CD14-positive monocyte (primary cell): ENCODE data around the gene FBXL13. TPM values are rescaled to one million over a fixed set of nuclear protein-coding genes. Genes with fewer than 3 reads are reported as not detected.

Source experiments
- DNase-seq, 3 donors: peaks; one replicate each; pipeline ENCODE4 v3.0.0-alpha.2; 2011 to 2022
- H2AFZ ChIP-seq: 2 replicates; pipeline ENCODE4 v1.6.0; 2012; ENCODE audit warnings: mild to moderate bottlenecking, low read depth, low read length, inconsistent platforms; ENCODE audit not compliant: insufficient read depth, poor library complexity, severe bottlenecking
- H3K27ac ChIP-seq, 2 donors: 1 replicate in 1 of 2; 2 replicates in 1 of 2; pipeline ENCODE4 v1.5.1; 2012 to 2013; ENCODE audit warnings: low read length in 2 of 2, control low read depth in 1 of 2, inconsistent platforms in 1 of 2, low read depth in 1 of 2, mild to moderate bottlenecking in 1 of 2
- H3K27me3 ChIP-seq, 2 donors: one replicate each; pipeline versions ENCODE4 v1.6.0 to v1.6.1; 2011 to 2013; ENCODE audit warnings: low read length in 2 of 2; ENCODE audit not compliant: control insufficient read depth in 2 of 2, insufficient read depth in 2 of 2
- H3K36me3 ChIP-seq, 2 donors: replicated peaks in 1 of 2; 1 replicate in 1 of 2; 2 replicates in 1 of 2; pipeline versions ENCODE4 v1.5.1 to v1.6.1; 2012 to 2013; ENCODE audit warnings: low read length in 2 of 2, control low read depth in 1 of 2, inconsistent platforms in 1 of 2, mild to moderate bottlenecking in 1 of 2; ENCODE audit not compliant: insufficient read depth in 2 of 2, control insufficient read depth in 1 of 2
- H3K4me1 ChIP-seq, 2 donors: 1 replicate in 1 of 2; 2 replicates in 1 of 2; pipeline versions ENCODE4 v1.5.1 to v1.6.1; 2012 to 2013; ENCODE audit warnings: low read length in 2 of 2, control low read depth in 1 of 2, inconsistent platforms in 1 of 2, mild to moderate bottlenecking in 1 of 2, moderate library complexity in 1 of 2; ENCODE audit not compliant: insufficient read depth in 2 of 2, control insufficient read depth in 1 of 2
- H3K4me2 ChIP-seq: replicated peaks from 2 replicates; pipeline ENCODE3; 2012; ENCODE audit warnings: low read length, moderate library complexity, mild to moderate bottlenecking; ENCODE audit not compliant: poor library complexity, severe bottlenecking; ENCODE audit errors: extremely low read depth
- H3K4me3 ChIP-seq, 3 experiments: fragments of 200-600 bp in 1 of 3; sonication (generic) in 1 of 3; replicated peaks in 1 of 3; 1 replicate in 2 of 3; 2 replicates in 1 of 3; pipeline ENCODE4 v1.5.1; 2011 to 2013; ENCODE audit warnings: low read length in 3 of 3, mild to moderate bottlenecking in 3 of 3, control low read depth in 2 of 3, low read depth in 2 of 3, inconsistent platforms in 1 of 3, moderate library complexity in 1 of 3
- H3K79me2 ChIP-seq: 2 replicates; pipeline ENCODE4 v1.6.0; 2012; ENCODE audit warnings: mild to moderate bottlenecking, control low read depth, inconsistent platforms, low read length, moderate library complexity; ENCODE audit not compliant: insufficient read depth
- H3K9ac ChIP-seq: 2 replicates; pipeline ENCODE4 v1.6.0; 2017; ENCODE audit warnings: low read length, mild to moderate bottlenecking; ENCODE audit not compliant: insufficient read depth, poor library complexity, severe bottlenecking
- H3K9me3 ChIP-seq, 2 donors: replicated peaks in 1 of 2; 1 replicate in 1 of 2; 2 replicates in 1 of 2; pipeline versions ENCODE4 v1.5.1 to v1.6.1; 2012 to 2013; ENCODE audit warnings: low read length in 2 of 2, control low read depth in 1 of 2; ENCODE audit not compliant: control insufficient read depth in 1 of 2, insufficient read depth in 1 of 2
- H4K20me1 ChIP-seq: 2 replicates; pipeline ENCODE4 v1.6.0; 2012; ENCODE audit warnings: mild to moderate bottlenecking, low read length, control low read depth, moderate library complexity; ENCODE audit not compliant: insufficient read depth
- H3K27ac Mint-ChIP-seq, 7 donors: one replicate each; pipeline ENCODE4 v1.8.0; 2020; ENCODE audit warnings: mild to moderate bottlenecking in 7 of 7, mixed read lengths in 7 of 7, moderate library complexity in 6 of 7, inconsistent platforms in 2 of 7
- H3K27me3 Mint-ChIP-seq, 3 donors: one replicate each; pipeline ENCODE4 v1.8.0; 2021 to 2022; ENCODE audit warnings: low read depth in 3 of 3, mild to moderate bottlenecking in 3 of 3, mixed read lengths in 3 of 3, moderate library complexity in 3 of 3, inconsistent platforms in 1 of 3
- H3K36me3 Mint-ChIP-seq, 2 donors: one replicate each; pipeline ENCODE4 v1.8.0; 2020; ENCODE audit warnings: mixed read lengths in 2 of 2, inconsistent platforms in 1 of 2, mild to moderate bottlenecking in 1 of 2
- H3K4me1 Mint-ChIP-seq: one replicate; pipeline ENCODE4 v1.8.0; 2020; ENCODE audit warnings: mild to moderate bottlenecking, mixed read lengths
- H3K4me3 Mint-ChIP-seq, 2 donors: one replicate each; pipeline ENCODE4 v1.8.0; 2020; ENCODE audit warnings: mild to moderate bottlenecking in 2 of 2, mixed read lengths in 2 of 2, moderate library complexity in 1 of 2
- H3K9me3 Mint-ChIP-seq, 7 donors: one replicate each; pipeline ENCODE4 v1.8.0; 2020 to 2022; ENCODE audit warnings: mixed read lengths in 7 of 7, mild to moderate bottlenecking in 6 of 7, moderate library complexity in 6 of 7, inconsistent platforms in 2 of 7
- CTCF ChIP-seq: fragments of 200-600 bp; IDR thresholded peaks from one replicate; pipeline ENCODE4 v1.8.0; 2022; ENCODE audit warnings: antibody characterized with exemption, mild to moderate bottlenecking
- WGBS: methylation state at CpG from one replicate; pipeline ENCODE4 v1.1.5; 2013; ENCODE audit warnings: missing lambda C conversion rate; ENCODE audit not compliant: insufficient coverage; 5-methylcytosine and 5-hydroxymethylcytosine counted together
- intact Hi-C, 2 donors: fragments of 100-400 bp; cut with micrococcal nuclease; formaldehyde crosslinking; loops; one replicate each; pipeline versions ENCODE4 v1.15.0 to v1.15.1; 2023
- polyA plus RNA-seq, 3 donors: library from polyadenylated mRNA; depleted of rRNA in 1 of 3; unstranded in 2 of 3; stranded (reverse) in 1 of 3; fragments of 300-500 nt in 2 of 3; fragments of >200 nt in 1 of 3; fragmentation: Illumina TruSeq in 2 of 3; gene quantifications; 1 replicate in 2 of 3; 2 replicates in 1 of 3; pipeline ENCODE4 v1.2.3, GENCODE V29; 2012 to 2021

Gene FBXL13
- polyA plus RNA-seq, 3 donors = 0.05 TPM; not detected in 2

GRCh38 chr7:103071000-103071399 lies 3.6 kb downstream of the FBXL13 start:
- Histone ChIP-seq H3K9me3 (no peaks in the 10 kb centered on the region), H3K4me2 (no peak overlapping the region), H4K20me1 (no peaks in the 10 kb centered on the region), H3K27ac (no peak overlapping the region), H3K4me1 (peaks cover 14 to 18% of the 10 kb centered on the region in 2 donors), H3K27me3 (no peaks in the 10 kb centered on the region), H3K9ac (no peak overlapping the region), H3K79me2 (peaks cover 7% of the 10 kb centered on the region), H3K4me3 (no peak overlapping the region), H2AFZ (no peak overlapping the region), H3K36me3 (no peaks in the 10 kb centered on the region)
- no peak overlapping the region for H3K27ac Mint-ChIP-seq
- peaks cover 18% of the 10 kb centered on the region for H3K4me1 Mint-ChIP-seq
- H3K27me3 Mint-ChIP-seq = peaks cover 0 to 2% (median 0%) of the 10 kb centered on the region in 3 donors
- WGBS = no CpG with 5 or more reads among the region's 2 CpGs
- peaks cover 0 to 6% (median 0%) of the 10 kb centered on the region in 7 donors for H3K9me3 Mint-ChIP-seq
- no peak for TF ChIP-seq CTCF
- intact Hi-C loops = loop anchor here in 1 of 2 donors (5.0 to 10.0 kb wide), 2 partner anchors 76 to 224 kb away; partner anchors contain the start of genes NAPEPLD and PMPCB
- H3K36me3 Mint-ChIP-seq = no peaks in the 10 kb centered on the region
- no peak overlapping the region for H3K4me3 Mint-ChIP-seq
- DNase-seq = no peak

GRCh38 chr7:103068414-103069403 lies 5.9 kb downstream of the FBXL13 start:
- Mint-ChIP-seq H3K9me3 (peaks cover 0 to 6% (median 0%) of the 10 kb centered on the region in 7 donors), H3K4me3 (no peak overlapping the region), H3K27ac (peak overlapping the region in 1 of 7 donors; percentile 12), H3K27me3 (peaks cover 0 to 2% (median 0%) of the 10 kb centered on the region in 3 donors), H3K4me1 (peaks cover 6% of the 10 kb centered on the region), H3K36me3 (no peaks in the 10 kb centered on the region)
- Histone ChIP-seq H3K79me2 (no peaks in the 10 kb centered on the region), H3K27ac (no peak overlapping the region), H3K9me3 (no peaks in the 10 kb centered on the region), H3K4me2 (no peak overlapping the region), H3K4me1 (peaks cover 2% of the 10 kb centered on the region in 2 donors), H4K20me1 (no peaks in the 10 kb centered on the region), H3K4me3 (no peak overlapping the region), H3K9ac (no peak overlapping the region), H2AFZ (no peak overlapping the region), H3K36me3 (no peaks in the 10 kb centered on the region), H3K27me3 (no peaks in the 10 kb centered on the region)
- 97% methylated on average over 18 of the region's 23 CpGs for WGBS
- no peak for DNase-seq
- intact Hi-C loops = loop anchor here in 1 of 2 donors (10.0 kb wide), 1 partner anchor 314 kb away; no protein-coding TSS in a partner anchor
- no peak for TF ChIP-seq CTCF
